ENCODE data around the gene SCGB1C1.
"Not testable (repeated sequence)": the region's sequence is repeated elsewhere in the genome, so short reads cannot be mapped to it uniquely, and the experiment has no call there.

DNA sequence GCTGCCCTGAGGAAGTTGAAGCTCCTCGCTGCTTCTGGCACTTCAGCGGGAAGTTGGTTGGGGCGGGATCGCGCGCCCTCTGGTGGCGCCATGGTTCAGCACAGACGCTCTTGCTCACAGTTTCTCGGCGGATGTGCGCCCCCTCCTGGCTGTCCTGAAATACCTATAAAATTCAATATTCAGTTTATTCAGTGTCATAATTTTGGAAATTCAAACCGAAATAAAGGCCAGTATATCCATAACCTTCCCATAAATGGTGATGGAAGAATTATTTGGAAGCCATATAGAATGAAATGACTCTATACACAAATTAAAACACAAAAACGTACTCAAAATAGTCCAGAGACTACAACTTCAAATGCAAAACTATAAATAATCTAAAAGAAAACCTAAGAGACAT, 12.6 kb upstream of the SCGB1C1 start:
- not testable (repeated sequence) for TF ChIP-seq YY1 (IDR thresholded peaks at IDR 0.05; ENCODE audit: insufficient read depth, insufficient read length); ZNF274 (IDR thresholded peaks at IDR 0.05; ENCODE audit: low read depth, low read length); SUZ12 (IDR thresholded peaks at IDR 0.05; ENCODE audit: extremely low read depth, insufficient read depth, insufficient read length)

Measured in NT2/D1 (cell line).